Tibial nerve (tissue), 4 donors: ENCODE measurements around the gene LINGO1.

Experiments
- CTCF ChIP-seq, 5 experiments: fragments of 200-600 bp in 3 of 5; fragments of 450-650 bp in 2 of 5; sonication (generic) in 3 of 5; IDR thresholded peaks; one replicate each; pipeline ENCODE4 v1.5.1; 2016 to 2019; ENCODE audit warnings: antibody characterized with exemption in 5 of 5, mild to moderate bottlenecking in 3 of 5, moderate library complexity in 2 of 5
- EP300 ChIP-seq, 2 donors: sonication (generic); formaldehyde crosslinking; IDR thresholded peaks; one replicate each; pipeline ENCODE4 v1.6.1; 2017; ENCODE audit warnings: antibody characterized with exemption in 2 of 2, mild to moderate bottlenecking in 1 of 2
- POLR2A ChIP-seq, 2 donors: fragments of 450-650 bp; IDR thresholded peaks; one replicate each; pipeline ENCODE4 v1.6.1; 2017; ENCODE audit warnings: antibody characterized with exemption in 2 of 2, mild to moderate bottlenecking in 2 of 2, moderate library complexity in 2 of 2

GRCh38 chr15:77669896-77670295, 37.2 kb upstream of the LINGO1 start:
- no peak for TF ChIP-seq CTCF (IDR thresholded peaks at IDR 0.05)
- no peak for TF ChIP-seq POLR2A (IDR thresholded peaks at IDR 0.05)
- no peak for TF ChIP-seq EP300 (IDR thresholded peaks at IDR 0.05)
